IMR-90 (cell line): ENCODE results near the gene NINJ2. TPM values are rescaled to one million over a fixed set of nuclear protein-coding genes. Genes with fewer than 3 reads are reported as not detected.

Experiments used
- ATAC-seq: fragments of 200-7000 bp; cut with Tn5 transposase; 2 replicates; pipeline ENCODE4 v1.9.1; 2020; ENCODE audit warnings: low read depth, mild to moderate bottlenecking, moderate library complexity
- BruUV-seq: library from RNA; stranded (reverse); fragments of 400-500 nt; replicated peaks from 2 replicates; lab custom pipeline; 2021; lab: Mats Ljungman, UMichigan
- CTCF ChIA-PET: fragments of 300-600 bp; formaldehyde crosslinking; extraction: SDS; loops from one replicate; lab custom pipeline; 2021; ENCODE audit warnings: antibody characterized with exemption; lab: Yijun Ruan, JAX
- POLR2A ChIA-PET: fragments of 300-600 bp; sonication (Branson Sonifier 250); formaldehyde crosslinking; loops from one replicate; lab custom pipeline; 2022; ENCODE audit warnings: antibody characterized with exemption; ENCODE audit not compliant: unreplicated experiment; lab: Charles Lee
- DNase-seq: peaks from one replicate; pipeline ENCODE4 v3.0.0; 2013
- H2AFZ ChIP-seq: replicated peaks from 2 replicates; pipeline ENCODE3; 2013; ENCODE audit warnings: low read length, mild to moderate bottlenecking; ENCODE audit not compliant: poor library complexity
- H2AK5ac ChIP-seq: 2 replicates; pipeline ENCODE4 v1.6.1; 2013; ENCODE audit warnings: low read depth, low read length, inconsistent platforms
- H2AK9ac ChIP-seq: replicated peaks from 2 replicates; pipeline ENCODE3; 2013; ENCODE audit warnings: mild to moderate bottlenecking, low read depth, low read length, moderate library complexity; ENCODE audit not compliant: poor library complexity
- H2BK120ac ChIP-seq: 2 replicates; pipeline ENCODE4 v1.6.1; 2013; ENCODE audit warnings: low read depth, low read length, inconsistent platforms
- H2BK15ac ChIP-seq: 3 replicates; pipeline ENCODE4 v1.6.1; 2013; ENCODE audit warnings: low read depth, low read length, inconsistent platforms
- H2BK20ac ChIP-seq: 2 replicates; pipeline ENCODE4 v1.6.1; 2013; ENCODE audit warnings: low read depth, mild to moderate bottlenecking, inconsistent platforms, low read length, moderate library complexity
- H2BK5ac ChIP-seq: 2 replicates; pipeline ENCODE4 v1.6.1; 2013; ENCODE audit warnings: mild to moderate bottlenecking, low read depth, low read length, inconsistent platforms; ENCODE audit not compliant: poor library complexity, severe bottlenecking
- H3K14ac ChIP-seq: replicated peaks from 2 replicates; pipeline ENCODE4 v1.6.1; 2013; ENCODE audit warnings: low read depth, low read length, inconsistent platforms
- H3K18ac ChIP-seq: 2 replicates; pipeline ENCODE4 v1.6.1; 2013; ENCODE audit warnings: low read depth, low read length, control low read depth
- H3K23ac ChIP-seq: 2 replicates; pipeline ENCODE4 v1.6.1; 2013; ENCODE audit warnings: low read depth, low read length, inconsistent platforms
- H3K27ac ChIP-seq: 2 replicates; pipeline ENCODE4 v1.5.1; 2013; ENCODE audit warnings: mild to moderate bottlenecking, control low read depth, low read length; ENCODE audit not compliant: insufficient read depth
- H3K27me3 ChIP-seq: 2 replicates; pipeline ENCODE4 v1.6.1; 2013; ENCODE audit warnings: low read length; ENCODE audit not compliant: control insufficient read depth, insufficient read depth
- H3K36me3 ChIP-seq: 2 replicates; pipeline ENCODE4 v1.6.1; 2013; ENCODE audit warnings: low read length, mixed read lengths; ENCODE audit not compliant: control insufficient read depth, insufficient read depth
- H3K4ac ChIP-seq: 2 replicates; pipeline ENCODE4 v1.6.1; 2013; ENCODE audit warnings: low read depth, low read length, inconsistent platforms
- H3K4me1 ChIP-seq: 2 replicates; pipeline ENCODE4 v1.6.1; 2013; ENCODE audit warnings: low read length, mixed read lengths; ENCODE audit not compliant: control insufficient read depth, insufficient read depth
- H3K4me2 ChIP-seq: 2 replicates; pipeline ENCODE4 v1.6.1; 2013; ENCODE audit warnings: low read depth, mild to moderate bottlenecking, control low read depth, low read length, moderate library complexity
- H3K4me3 ChIP-seq: 2 replicates; pipeline ENCODE4 v1.5.1; 2013; ENCODE audit warnings: low read depth, mild to moderate bottlenecking, control low read depth, low read length, moderate library complexity; ENCODE audit not compliant: insufficient read depth
- H3K56ac ChIP-seq: 2 replicates; pipeline ENCODE4 v1.6.1; 2013; ENCODE audit warnings: low read length, inconsistent platforms; ENCODE audit not compliant: insufficient read depth; ENCODE audit errors: extremely low read depth
- H3K79me1 ChIP-seq, 2 experiments: 2 replicates each; pipeline ENCODE4 v1.6.1; 2013; ENCODE audit warnings: low read length in 2 of 2, inconsistent platforms in 1 of 2, low read depth in 1 of 2
- H3K9ac ChIP-seq: 2 replicates; pipeline ENCODE4 v1.6.1; 2013; ENCODE audit warnings: low read depth, low read length, control low read depth
- H3K9me1 ChIP-seq: 2 replicates; pipeline ENCODE4 v1.6.1; 2013; ENCODE audit warnings: low read length, inconsistent platforms; ENCODE audit not compliant: insufficient read depth
- H3K9me3 ChIP-seq: 2 replicates; pipeline ENCODE4 v1.6.1; 2013; ENCODE audit warnings: low read length; ENCODE audit not compliant: control insufficient read depth, insufficient read depth
- H4K20me1 ChIP-seq: 2 replicates; pipeline ENCODE4 v1.6.1; 2013; ENCODE audit warnings: low read length, inconsistent platforms; ENCODE audit not compliant: insufficient read depth
- H4K5ac ChIP-seq: 2 replicates; pipeline ENCODE4 v1.6.1; 2013; ENCODE audit warnings: mild to moderate bottlenecking, low read depth, low read length, control low read depth
- H4K8ac ChIP-seq, 2 experiments: 2 replicates each; pipeline ENCODE4 v1.6.1; 2013; ENCODE audit warnings: low read depth in 2 of 2, low read length in 2 of 2, control low read depth in 1 of 2, inconsistent platforms in 1 of 2
- H4K91ac ChIP-seq: 2 replicates; pipeline ENCODE4 v1.6.1; 2013; ENCODE audit warnings: low read depth, low read length, inconsistent platforms; ENCODE audit not compliant: insufficient read depth
- BHLHE40 ChIP-seq: fragments of 150-350 bp; IDR thresholded peaks from 2 replicates; pipeline ENCODE4 v1.6.1; 2016; ENCODE audit warnings: mild to moderate bottlenecking, low read depth, low read length
- CEBPB ChIP-seq: IDR thresholded peaks from 2 replicates; pipeline ENCODE4 v1.6.1; 2012; ENCODE audit warnings: low read depth, low read length, improper control_type of control experiment
- CTCF ChIP-seq: conservative IDR thresholded peaks from 2 replicates; pipeline ENCODE4 v1.5.1; 2012; ENCODE audit warnings: mild to moderate bottlenecking, low read depth, low read length, improper control_type of control experiment
- ELK1 ChIP-seq: fragments of 150-350 bp; IDR thresholded peaks from 2 replicates; pipeline ENCODE4 v1.6.1; 2016; ENCODE audit warnings: low read depth, mild to moderate bottlenecking, low read length, moderate library complexity, borderline replicate concordance
- FOS ChIP-seq: fragments of 150-350 bp; IDR thresholded peaks from 2 replicates; pipeline ENCODE4 v1.6.1; 2016; ENCODE audit warnings: low read depth, low read length
- MAFK ChIP-seq: IDR thresholded peaks from 2 replicates; pipeline ENCODE4 v1.6.1; 2012; ENCODE audit warnings: low read depth, low read length, improper control_type of control experiment
- MAZ ChIP-seq: IDR thresholded peaks from 2 replicates; pipeline ENCODE4 v1.6.1; 2012; ENCODE audit warnings: low read depth, mild to moderate bottlenecking, low read length, improper control_type of control experiment, moderate library complexity, borderline replicate concordance
- MXI1 ChIP-seq: IDR thresholded peaks from 2 replicates; pipeline ENCODE4 v1.6.1; 2012; ENCODE audit warnings: low read depth, mild to moderate bottlenecking, low read length, moderate library complexity, borderline replicate concordance
- NFE2L2 ChIP-seq: fragments of 150-350 bp; IDR thresholded peaks from 2 replicates; pipeline ENCODE4 v1.6.1; 2016; ENCODE audit warnings: low read depth, mild to moderate bottlenecking, low read length
- POLR2A ChIP-seq: IDR thresholded peaks from 2 replicates; pipeline ENCODE4 v1.6.1; 2012; ENCODE audit warnings: mild to moderate bottlenecking, low read depth, low read length
- RAD21 ChIP-seq: IDR thresholded peaks from 2 replicates; pipeline ENCODE4 v1.6.1; 2012; ENCODE audit warnings: low read length, improper control_type of control experiment
- RCOR1 ChIP-seq: IDR thresholded peaks from 2 replicates; pipeline ENCODE4 v1.6.1; 2012; ENCODE audit warnings: mild to moderate bottlenecking, low read length, improper control_type of control experiment; ENCODE audit not compliant: insufficient replicate concordance
- SMC3 ChIP-seq: fragments of 150-350 bp; IDR thresholded peaks from 2 replicates; pipeline ENCODE4 v1.6.1; 2016; ENCODE audit warnings: low read depth, mild to moderate bottlenecking, antibody characterized with exemption, low read length, moderate library complexity
- WGBS, 2 experiments: methylation state at CpG; one replicate each; pipeline versions ENCODE4 v1.1.5 to v1.1.7; 2013; ENCODE audit warnings: missing lambda C conversion rate in 2 of 2; ENCODE audit not compliant: insufficient read length in 1 of 2; ENCODE audit errors: extremely low coverage in 2 of 2; 5-methylcytosine and 5-hydroxymethylcytosine counted together
- dilution Hi-C: fragments of 300-500 bp; cut with HindIII; formaldehyde crosslinking; loops from one replicate; pipeline ENCODE4 v1.14.3; 2018; ENCODE audit warnings: low sequenced_read_pairs; ENCODE audit not compliant: unreplicated experiment
- in situ Hi-C: fragments of 300-500 bp; cut with MboI; formaldehyde crosslinking; loops from 3 replicates; pipeline ENCODE4 v1.14.3; 2019; ENCODE audit warnings: low sequenced_read_pairs, inconsistent platforms, mixed read lengths
- intact Hi-C: fragments of 100-400 bp; cut with micrococcal nuclease; formaldehyde crosslinking; loops from 2 replicates; pipeline ENCODE4 v1.10.0; 2022
- polyA plus RNA-seq, 3 experiments: library from polyadenylated mRNA; depleted of rRNA; stranded (reverse); fragments of >200 nt; gene quantifications; 2 replicates each; pipeline ENCODE4 v1.2.3, GENCODE V29; 2012; ENCODE audit warnings: low replicate concordance in 1 of 3
- total RNA-seq: library from RNA; depleted of rRNA; stranded (reverse); fragments of >200 nt; gene quantifications from 2 replicates; pipeline ENCODE4 v1.2.3, GENCODE V29; 2012

The NINJ2 gene
- total and polyA plus RNA-seq, 2 of the 4 experiments (the other 2 are of a cell fraction) = not detected

- TF ChIP-seq RCOR1 (no peak), CEBPB (no peak), SMC3 (peak; percentile 85)
These were observed 93.3 kb downstream of the NINJ2 start (continued) for GRCh38 chr12:569803-570434.

- Histone ChIP-seq H3K9ac (0 out of 2 replicates have a peak overlapping the region, but pooled peaks have one; percentile 41), H3K27ac (no peak overlapping the region), H4K5ac (peak overlapping the region; percentile 13; the same call in 1 of the 2 replicates), H4K8ac (peak overlapping the region; percentile 59 to 81; a peak in 2 of 4 replicates), H2BK120ac (no peak overlapping the region), H2BK15ac (peak overlapping the region; percentile 46; the same call in 1 of the 3 replicates), H3K9me3 (no peaks in the 10 kb centered on the region), H3K79me1 (peaks cover 0 to 17% of the 10 kb centered on the region in 2 experiments; a peak in 2 of 4 replicates), H3K9me1 (peaks cover 16% of the 10 kb centered on the region), H3K4ac (peak overlapping the region; percentile 45; the same call in 1 of the 2 replicates), H2AK5ac (no peak overlapping the region), H2BK5ac (no peak overlapping the region), H3K27me3 (peaks cover 22% of the 10 kb centered on the region), H3K18ac (no peak overlapping the region), H2AFZ (peak overlapping the region; percentile 98), H3K14ac (no peak overlapping the region; the same call in 1 of the 2 replicates), H3K4me2 (peak overlapping the region; percentile 66; the same call in 1 of the 2 replicates), H2BK20ac (no peak overlapping the region), H3K4me1 (peaks cover 14% of the 10 kb centered on the region), H3K56ac (no peak overlapping the region), H3K36me3 (no peaks in the 10 kb centered on the region), H3K23ac (no peak overlapping the region), H4K91ac (no peak overlapping the region), H3K4me3 (no peak overlapping the region), H4K20me1 (no peaks in the 10 kb centered on the region), H2AK9ac (no peak overlapping the region)
- intact Hi-C loops (no loop called here), in situ Hi-C loops (loop anchor here (10.0 kb wide), 1 partner anchor 526 kb away; no protein-coding TSS in a partner anchor), dilution Hi-C loops (no loop called here)
- no TSS peak for BruUV-seq
- no CpG with 5 or more reads among the region's 6 CpGs for WGBS, 2 experiments
- DNase-seq (no peak), ATAC-seq (no peak)
- POLR2A ChIA-PET = interaction anchor here (0.7 kb wide), 1 partner anchor 555 kb away, joined by 3 read pairs; no protein-coding TSS in a partner anchor
- CTCF ChIA-PET = interaction anchor here (0.6 to 1.2 kb wide), 4 partner anchors 10 to 242 kb away, joined by 3 to 4 read pairs (median 3); no protein-coding TSS in a partner anchor
- no peak for TF ChIP-seq CTCF
- TF ChIP-seq MAZ = no peak
- TF ChIP-seq ELK1 = no peak
- no peak for TF ChIP-seq RAD21
- no peak for TF ChIP-seq RCOR1
- TF ChIP-seq BHLHE40 = no peak
- TF ChIP-seq MAFK = no peak
- no peak for TF ChIP-seq POLR2A
- no peak for TF ChIP-seq CEBPB
- TF ChIP-seq FOS = no peak
- TF ChIP-seq NFE2L2 = no peak
- no peak for TF ChIP-seq MXI1
These were observed 94.1 kb downstream of the NINJ2 start for GRCh38 chr12:569091-569676.
